HL-60 (cell line): Measurements from ENCODE around the gene MAP2K2.

ENCODE experiments used
- CTCF ChIP-seq: IDR thresholded peaks from one replicate; pipeline ENCODE4 v1.5.1; 2011; ENCODE audit warnings: low read length, control low read depth, inconsistent platforms; ENCODE audit not compliant: insufficient read depth
- POLR2AphosphoS5 ChIP-seq: IDR thresholded peaks from 2 replicates; pipeline ENCODE4 v1.6.1; 2012; ENCODE audit warnings: low read depth
- REST ChIP-seq: IDR thresholded peaks from 2 replicates; pipeline ENCODE4 v1.6.1; 2012; ENCODE audit warnings: low read depth; ENCODE audit not compliant: insufficient replicate concordance

- TF ChIP-seq POLR2AphosphoS5 (peak; percentile 81; the same call in 1 of the 2 replicates), CTCF (no peak), REST (no peak)
Measured at GRCh38 chr19:4108767-4109625, 14.9 kb downstream of the MAP2K2 start.
